ENCODE measurements around the gene CLEC4G. TPM values are rescaled to one million over a fixed set of nuclear protein-coding genes. Genes with fewer than 3 reads are reported as not detected.
"Not testable (repeated sequence)": the region's sequence is repeated elsewhere in the genome, so short reads cannot be mapped to it uniquely, and the experiment has no call there.

The CLEC4G gene
- polyA plus RNA-seq, 10 donors, result 0.17 to 0.29 (median 0.24) TPM; not detected in 6

GRCh38 chr19:7746903-7747884 lies 15.3 kb upstream of the CLEC4G start, which contains the start of gene CD209:
Gene CD209 (minus strand): TSS chr19:7747534. CDS start chr19:7747511, 23 bp downstream.
- DNase-seq, result peak in 1 of 3 donors; percentile 18

GRCh38 chr19:7746306-7746705 lies 14.4 kb upstream of the CLEC4G start:
- not testable (repeated sequence) for DNase-seq

- no peak for DNase-seq
These were observed 13.2 kb upstream of the CLEC4G start for GRCh38 chr19:7744871-7745650.

- no peak for DNase-seq
These were observed 12.4 kb upstream of the CLEC4G start for GRCh38 chr19:7744199-7744786.

- no peak for DNase-seq
These were observed 11.5 kb upstream of the CLEC4G start for GRCh38 chr19:7743425-7743841.

- no peak for DNase-seq
These were observed 11.1 kb upstream of the CLEC4G start for GRCh38 chr19:7742991-7743390.

- DNase-seq, result no peak
These were observed 10.7 kb upstream of the CLEC4G start for GRCh38 chr19:7742575-7742974.

- no peak for DNase-seq
These were observed 8.8 kb upstream of the CLEC4G start for GRCh38 chr19:7740682-7741054.

GRCh38 chr19:7739801-7740681 lies 8.1 kb upstream of the CLEC4G start:
- no peak for DNase-seq

- no peak for DNase-seq
These were observed 7.4 kb upstream of the CLEC4G start for GRCh38 chr19:7739211-7739755.

- DNase-seq, result no peak
These were observed 6.1 kb upstream of the CLEC4G start for GRCh38 chr19:7738023-7738422.

- no peak for DNase-seq
These were observed 5.3 kb upstream of the CLEC4G start for GRCh38 chr19:7737215-7737614.

- no peak for DNase-seq
These were observed 4.2 kb upstream of the CLEC4G start for GRCh38 chr19:7736148-7736547.

- DNase-seq, result peak in 2 of 3 donors; percentile 4 to 38
These were observed 2.6 kb upstream of the CLEC4G start for GRCh38 chr19:7734220-7735203.

- no peak for DNase-seq
These were observed 1.5 kb upstream of the CLEC4G start for GRCh38 chr19:7733376-7733775.

- DNase-seq, result no peak
These were observed 295 bp downstream of the CLEC4G start for GRCh38 chr19:7731615-7732014.

- no peak for DNase-seq
These were observed 703 bp downstream of the CLEC4G start for GRCh38 chr19:7731218-7731595.

GRCh38 chr19:7730286-7731217 lies 1.4 kb downstream of the CLEC4G start:
- DNase-seq, result no peak

Measured in muscle of back (tissue), 11 donors.